Activated CD8-positive, alpha-beta memory T cell treated with anti-CD3 and anti-CD28 coated beads, Interleukin-2, amount 10 ng/mL, durations not matched to agents 7 days and 5 days (primary cell): ENCODE measurements around the gene PRKCE. TPM values are rescaled to one million over a fixed set of nuclear protein-coding genes. Genes with fewer than 3 reads are reported as not detected.
A peak's percentile ranks its signal among the peaks of the same experiment; 100 is the strongest.

ENCODE experiments used
- ATAC-seq: fragments of 150-1000 bp; cut with Tn5 transposase; one replicate; pipeline ENCODE4 v1.10.0; 2021; ENCODE audit warnings: moderate library complexity
- CTCF ChIA-PET: fragments of 350-600 bp; sonication (Branson Sonifier 250); formaldehyde crosslinking; loops from one replicate; lab custom pipeline; 2021; ENCODE audit warnings: antibody characterized with exemption; lab: Charles Lee
- DNase-seq: peaks from one replicate; pipeline ENCODE4 v3.0.0-alpha.2; 2020
- H3K27ac Mint-ChIP-seq: one replicate; pipeline ENCODE4 v1.8.0; 2021; ENCODE audit warnings: mild to moderate bottlenecking, mixed read lengths
- H3K27me3 Mint-ChIP-seq: one replicate; pipeline ENCODE4 v1.8.0; 2021; ENCODE audit warnings: mixed read lengths
- H3K36me3 Mint-ChIP-seq: one replicate; pipeline ENCODE4 v1.8.0; 2021; ENCODE audit warnings: mild to moderate bottlenecking, mixed read lengths
- H3K4me1 Mint-ChIP-seq: one replicate; pipeline ENCODE4 v1.8.0; 2021; ENCODE audit warnings: mixed read lengths
- H3K4me3 Mint-ChIP-seq: one replicate; pipeline ENCODE4 v1.8.0; 2021; ENCODE audit warnings: mild to moderate bottlenecking, moderate library complexity, mixed read lengths
- H3K9me3 Mint-ChIP-seq: one replicate; pipeline ENCODE4 v1.8.0; 2022; ENCODE audit warnings: low read depth, mixed read lengths
- total RNA-seq, 2 experiments: library from RNA; stranded (reverse); gene quantifications; one replicate each; pipeline ENCODE4 v1.2.3, GENCODE V29; 2021

The PRKCE gene
- total RNA-seq, 2 experiments from 2014 or later, result 16.7 to 39.2 TPM

DNA sequence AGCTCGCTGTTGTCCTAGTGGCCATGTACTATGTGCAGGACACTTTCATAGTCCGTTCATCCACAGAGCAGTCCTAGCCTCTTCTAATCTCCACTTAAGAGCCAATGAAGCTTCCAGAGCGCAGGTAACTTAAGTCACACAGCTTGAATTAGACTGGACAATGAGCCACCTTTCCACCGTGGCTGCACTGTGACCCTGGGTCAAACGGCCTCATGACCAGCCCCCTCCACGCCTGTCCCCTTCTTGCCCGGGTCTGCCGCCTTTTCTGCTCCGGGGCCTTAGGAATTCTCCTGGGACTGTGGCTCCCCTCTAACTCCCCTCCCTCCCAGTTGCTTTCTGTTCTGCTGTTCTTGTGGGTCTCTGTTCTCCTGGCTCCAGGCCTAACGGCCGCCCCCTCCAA lies 8.4 kb upstream of the PRKCE start:
- no peaks in the 10 kb centered on the region for H3K9me3 Mint-ChIP-seq
- no peak overlapping the region for H3K27ac Mint-ChIP-seq
- H3K4me3 Mint-ChIP-seq, result peak overlapping the region; percentile 52
- CTCF ChIA-PET, result interaction anchor here (1.0 to 5.4 kb wide), 10 partner anchors 9 to 298 kb away, joined by 3 to 59 read pairs (median 4); no protein-coding TSS in a partner anchor
- H3K27me3 Mint-ChIP-seq, result peaks cover 35% of the 10 kb centered on the region
- H3K4me1 Mint-ChIP-seq, result peaks cover 19% of the 10 kb centered on the region
- no peaks in the 10 kb centered on the region for H3K36me3 Mint-ChIP-seq
- peak; percentile 31 for ATAC-seq
- no peak for DNase-seq

DNA sequence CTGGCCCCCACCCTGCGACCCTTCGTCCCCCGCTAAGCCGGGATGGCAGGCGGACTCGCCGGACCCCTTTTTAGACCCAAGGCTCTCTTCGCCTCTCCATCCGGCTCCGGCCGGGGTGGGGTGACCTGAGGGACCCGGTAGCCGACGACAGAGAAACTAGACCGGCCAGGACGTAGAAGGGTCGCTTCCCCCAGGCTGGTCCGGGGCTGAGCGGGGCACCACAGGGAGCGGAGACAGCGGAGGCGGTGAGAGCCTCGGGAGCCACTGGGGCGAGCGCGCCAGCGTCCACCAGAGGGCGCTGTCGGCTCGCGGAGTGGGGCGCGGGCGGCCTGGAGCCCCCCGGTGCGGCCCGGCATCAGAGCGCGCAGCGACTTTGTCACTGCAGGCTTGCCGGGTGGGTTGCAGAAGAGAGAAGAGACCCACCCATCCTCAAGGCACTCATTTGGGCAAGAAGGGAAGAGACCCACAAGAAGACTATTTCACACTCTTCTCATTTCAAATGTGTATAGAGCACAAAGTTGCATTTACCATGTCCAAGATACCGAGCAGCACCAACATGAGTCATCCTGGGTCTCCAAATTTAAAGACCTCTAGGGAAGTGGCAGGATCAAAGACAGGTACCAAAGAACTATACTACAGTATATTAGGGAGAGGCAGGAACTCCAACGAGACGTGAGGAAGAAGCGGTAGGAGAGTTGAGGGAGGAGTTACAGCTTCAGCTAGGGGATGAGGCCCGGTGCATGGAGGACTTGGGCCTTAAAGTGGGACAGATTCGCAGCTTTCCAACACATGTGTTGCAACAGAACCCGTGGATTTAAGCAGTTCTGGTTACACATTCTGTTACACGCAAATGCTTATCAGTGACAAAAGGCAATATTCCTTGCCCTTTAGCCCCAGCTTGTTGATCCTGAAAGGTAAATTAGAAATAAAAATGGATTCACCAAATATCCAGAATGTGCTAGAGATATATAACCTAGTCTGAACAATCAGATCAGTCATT lies 7.6 kb upstream of the PRKCE start:
- Mint-ChIP-seq H3K27me3 (peaks cover 32% of the 10 kb centered on the region), H3K9me3 (no peaks in the 10 kb centered on the region), H3K36me3 (peaks cover 1% of the 10 kb centered on the region), H3K4me1 (peaks cover 18% of the 10 kb centered on the region), H3K27ac (no peak overlapping the region), H3K4me3 (peak overlapping the region; percentile 52)
- DNase-seq (peak; percentile 73), ATAC-seq (peak; percentile 99)
- CTCF ChIA-PET, result interaction anchor here (0.8 to 5.4 kb wide), 10 partner anchors 10 to 367 kb away, joined by 3 to 59 read pairs (median 3); no protein-coding TSS in a partner anchor

DNA sequence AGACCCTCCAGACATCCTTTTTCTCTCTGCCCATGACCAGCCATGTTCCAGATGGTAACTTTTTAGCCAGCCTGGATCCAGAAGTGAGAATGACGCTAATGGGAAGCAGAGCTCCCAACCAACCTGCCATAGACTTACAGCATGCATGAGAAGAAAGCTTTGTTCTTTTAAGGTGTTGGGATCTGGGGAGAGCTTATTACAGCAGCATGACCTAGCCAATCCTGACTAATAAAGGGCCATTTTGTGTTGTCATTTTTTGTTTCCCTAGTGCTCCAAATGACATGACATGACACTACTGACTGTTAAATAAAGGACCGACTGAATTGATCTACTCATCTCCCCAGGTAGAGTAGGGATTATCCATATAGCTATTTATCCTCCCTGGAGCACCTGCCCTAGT lies 5.2 kb upstream of the PRKCE start:
- ATAC-seq, result no peak
- no peak overlapping the region for H3K27ac Mint-ChIP-seq
- DNase-seq, result no peak

DNA sequence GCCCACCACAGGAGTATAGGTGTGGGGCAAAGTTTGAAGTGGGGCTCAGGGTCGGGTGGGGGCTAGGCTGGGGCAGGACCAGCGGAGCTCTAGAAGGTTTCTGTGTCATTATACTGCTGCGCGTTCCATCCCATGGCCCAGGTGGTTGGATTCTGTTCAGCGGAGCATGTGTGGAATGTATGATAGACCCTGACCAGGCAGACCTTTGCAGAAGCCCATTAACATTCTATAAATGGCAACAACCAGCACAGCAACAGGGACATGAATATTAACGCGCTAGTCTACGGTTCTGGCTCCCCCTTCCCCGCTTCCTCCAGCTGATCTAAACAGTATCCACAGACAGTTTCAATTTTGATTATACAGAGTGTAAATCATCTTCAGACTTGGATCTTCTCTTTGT lies 4.1 kb upstream of the PRKCE start:
- CTCF ChIA-PET, result interaction anchor here (0.9 to 5.1 kb wide), 4 partner anchors 9 to 288 kb away, joined by 3 to 52 read pairs (median 4); no protein-coding TSS in a partner anchor
- Mint-ChIP-seq H3K4me3 (no peak overlapping the region), H3K36me3 (peaks cover 8% of the 10 kb centered on the region), H3K27me3 (peaks cover 22% of the 10 kb centered on the region), H3K9me3 (no peaks in the 10 kb centered on the region), H3K27ac (no peak overlapping the region), H3K4me1 (peaks cover 18% of the 10 kb centered on the region)
- DNase-seq (no peak), ATAC-seq (no peak)

More for the DNA sequence above, 5.2 kb upstream of the PRKCE start:
- Mint-ChIP-seq H3K4me3 (no peak overlapping the region), H3K27me3 (peaks cover 27% of the 10 kb centered on the region), H3K4me1 (peaks cover 18% of the 10 kb centered on the region), H3K9me3 (no peaks in the 10 kb centered on the region), H3K36me3 (peaks cover 5% of the 10 kb centered on the region)
- CTCF ChIA-PET, result interaction anchor here (0.8 to 5.1 kb wide), 2 partner anchors 134 to 146 kb away, joined by 3 to 52 read pairs; no protein-coding TSS in a partner anchor

DNA sequence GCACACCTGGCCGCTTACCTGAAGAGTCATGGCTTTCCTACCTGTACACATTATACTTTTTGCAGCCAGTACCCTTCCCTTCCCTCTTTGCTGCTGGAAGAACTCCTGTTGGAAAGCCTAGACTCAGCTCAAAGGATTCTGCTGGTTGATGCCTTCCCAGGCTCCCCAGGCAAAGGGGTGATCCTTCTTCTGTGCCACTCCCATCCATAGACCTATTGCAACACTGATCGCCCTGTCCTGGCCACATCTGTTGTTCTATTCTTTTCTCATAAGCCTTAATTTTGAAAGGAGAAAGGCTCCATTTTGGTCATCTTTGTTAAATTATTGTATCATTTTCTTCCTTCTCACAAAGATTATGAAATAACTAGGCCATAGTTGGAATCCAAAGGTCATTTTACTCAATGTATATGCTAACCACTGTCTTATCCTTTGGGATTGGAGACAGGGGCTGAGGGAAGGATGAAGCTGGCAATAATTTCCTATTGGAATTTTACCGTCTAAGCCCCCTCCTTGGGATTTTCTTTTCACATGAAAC lies 3.4 kb upstream of the PRKCE start:
- peaks cover 23% of the 10 kb centered on the region for H3K4me1 Mint-ChIP-seq
- peaks cover 21% of the 10 kb centered on the region for H3K27me3 Mint-ChIP-seq
- peaks cover 13% of the 10 kb centered on the region for H3K36me3 Mint-ChIP-seq
- H3K27ac Mint-ChIP-seq, result no peak overlapping the region
- H3K9me3 Mint-ChIP-seq, result no peaks in the 10 kb centered on the region
- CTCF ChIA-PET, result interaction anchor here (1.1 to 5.1 kb wide), 2 partner anchors 132 to 288 kb away, joined by 5 to 52 read pairs; no protein-coding TSS in a partner anchor
- ATAC-seq (no peak), DNase-seq (no peak)
- H3K4me3 Mint-ChIP-seq, result no peak overlapping the region

DNA sequence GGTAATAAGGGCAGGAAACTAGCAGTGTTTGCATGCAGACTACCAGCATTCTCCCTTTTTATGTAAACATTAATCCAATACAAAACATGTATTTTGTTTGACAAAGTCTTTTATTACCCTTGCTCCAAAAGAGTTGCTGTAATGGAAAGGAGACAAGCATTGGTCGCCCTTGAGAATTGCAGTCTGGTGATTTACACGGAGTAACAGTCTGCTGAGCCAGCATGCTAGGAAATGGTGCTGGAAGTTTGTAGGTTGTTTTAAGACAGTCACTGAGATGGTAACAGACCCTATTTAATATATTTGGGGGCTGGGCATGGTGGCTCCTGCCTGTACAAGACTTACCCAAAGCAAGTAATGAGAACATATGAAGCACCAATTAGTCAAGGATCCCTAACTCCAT lies 2.8 kb upstream of the PRKCE start:
- no peak for DNase-seq
- Mint-ChIP-seq H3K36me3 (peaks cover 15% of the 10 kb centered on the region), H3K27me3 (peaks cover 18% of the 10 kb centered on the region), H3K4me3 (peak overlapping the region; percentile 15), H3K27ac (no peak overlapping the region), H3K4me1 (peaks cover 26% of the 10 kb centered on the region), H3K9me3 (no peaks in the 10 kb centered on the region)
- no peak for ATAC-seq
- CTCF ChIA-PET, result interaction anchor here (5.1 kb wide), 1 partner anchor 132 kb away, joined by 52 read pairs; no protein-coding TSS in a partner anchor

DNA sequence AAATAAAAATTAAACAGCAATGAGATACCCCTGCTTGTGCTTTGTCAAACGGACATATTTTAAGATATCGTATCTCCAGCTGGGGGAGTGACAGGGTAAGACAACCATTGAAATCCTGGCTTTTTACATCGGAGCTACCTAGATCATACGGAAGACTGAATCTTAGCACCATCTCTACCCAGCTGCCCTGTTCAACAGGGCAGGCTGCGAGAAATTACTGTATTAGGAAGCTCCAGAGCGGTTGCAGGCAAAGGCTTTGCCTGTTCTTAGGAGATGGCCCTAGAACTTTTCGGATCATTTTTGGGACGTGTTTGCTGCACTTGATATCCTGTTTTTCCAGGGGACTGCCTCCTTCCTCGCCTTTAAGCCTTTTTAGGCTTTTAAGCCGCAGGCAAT lies 2.0 kb upstream of the PRKCE start:
- peak overlapping the region; percentile 48 for H3K27ac Mint-ChIP-seq
- peaks cover 18% of the 10 kb centered on the region for H3K36me3 Mint-ChIP-seq
- peak overlapping the region; percentile 90 for H3K4me3 Mint-ChIP-seq
- DNase-seq (no peak), ATAC-seq (no peak)
- H3K27me3 Mint-ChIP-seq, result peaks cover 13% of the 10 kb centered on the region
- no peaks in the 10 kb centered on the region for H3K9me3 Mint-ChIP-seq
- CTCF ChIA-PET, result interaction anchor here (0.8 to 2.1 kb wide), 6 partner anchors 11 to 287 kb away, joined by 3 to 10 read pairs (median 4); no protein-coding TSS in a partner anchor
- peaks cover 29% of the 10 kb centered on the region for H3K4me1 Mint-ChIP-seq

DNA sequence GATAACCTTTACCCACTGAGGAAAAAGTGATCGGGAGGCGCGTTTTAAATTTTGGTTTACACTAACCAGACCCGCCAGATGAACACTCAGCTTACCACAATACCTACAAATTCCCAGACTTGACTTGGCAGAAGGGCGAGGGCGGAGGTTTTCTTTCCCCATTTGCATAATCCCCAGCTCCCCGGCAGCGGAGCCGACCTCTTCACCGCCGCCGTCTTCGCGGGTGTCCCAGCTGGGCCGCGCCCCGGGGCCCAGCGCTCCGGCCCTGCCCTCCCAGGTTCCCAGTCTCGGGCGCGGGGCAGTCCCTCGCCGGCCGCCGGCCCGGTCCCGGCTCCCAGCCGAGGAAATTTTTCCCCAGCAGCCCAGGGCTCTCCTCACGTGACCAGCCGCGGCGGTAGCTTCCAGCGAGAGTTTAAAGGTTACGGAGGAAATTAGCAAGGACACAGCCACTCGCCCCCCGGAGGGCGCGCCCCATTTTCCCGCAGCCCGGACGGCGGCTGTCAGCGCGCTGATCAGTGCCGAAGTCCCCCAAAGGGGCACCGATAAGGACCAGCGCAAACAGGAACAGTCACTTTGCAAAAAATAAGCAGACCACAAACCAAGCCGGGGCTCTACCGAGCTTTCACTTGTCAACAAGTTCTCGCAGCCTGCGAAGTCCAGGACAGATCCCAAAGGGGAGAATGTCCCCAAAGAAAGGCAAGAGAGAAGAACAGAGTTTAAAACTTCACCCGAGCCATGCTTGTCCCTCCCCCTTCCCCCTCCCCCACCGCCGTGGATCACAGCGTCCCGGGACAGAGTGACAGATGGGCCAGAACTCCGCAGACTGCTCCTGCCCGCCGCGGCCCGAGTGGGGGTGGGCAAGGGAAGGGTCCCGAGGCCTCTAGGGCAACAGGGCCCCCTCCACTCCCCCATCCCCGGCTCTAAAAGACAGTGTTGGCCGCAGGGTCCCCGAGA lies 1.3 kb upstream of the PRKCE start:
- DNase-seq, result peak; percentile 69
- H3K27ac Mint-ChIP-seq, result peak overlapping the region; percentile 83
- peaks cover 13% of the 10 kb centered on the region for H3K27me3 Mint-ChIP-seq
- peak overlapping the region; percentile 90 for H3K4me3 Mint-ChIP-seq
- peaks cover 31% of the 10 kb centered on the region for H3K4me1 Mint-ChIP-seq
- no peaks in the 10 kb centered on the region for H3K9me3 Mint-ChIP-seq
- ATAC-seq, result peak; percentile 24
- H3K36me3 Mint-ChIP-seq, result peaks cover 18% of the 10 kb centered on the region
- CTCF ChIA-PET, result interaction anchor here (0.6 to 2.1 kb wide), 8 partner anchors 12 to 286 kb away, joined by 3 to 10 read pairs (median 4); no protein-coding TSS in a partner anchor

DNA sequence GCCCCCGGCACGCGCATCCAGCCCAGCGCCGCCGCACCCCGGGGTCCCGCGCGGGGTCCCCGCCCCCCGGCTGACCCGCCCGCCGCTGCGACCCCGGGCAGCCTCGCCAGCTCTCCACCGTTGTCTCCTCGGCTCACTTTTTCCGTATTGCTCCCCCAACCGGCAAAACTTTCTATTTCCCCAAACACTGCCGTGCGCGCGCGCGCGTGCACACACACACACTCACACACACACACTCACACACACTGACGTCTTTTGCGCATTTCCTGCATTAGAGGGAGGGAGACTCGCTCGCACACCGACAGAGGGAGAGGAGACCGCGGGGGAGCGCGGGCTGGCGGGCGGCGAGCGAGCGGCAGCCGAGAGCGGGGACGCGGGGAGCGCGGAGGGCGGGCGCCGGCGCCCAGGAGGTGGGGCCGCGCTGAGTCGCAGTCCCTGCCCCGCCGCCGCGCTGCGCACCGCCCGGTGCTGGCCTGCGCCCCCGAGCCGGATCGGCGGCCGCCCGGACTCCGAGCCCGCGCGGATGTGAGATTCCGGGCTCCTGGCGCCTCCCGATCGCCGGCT lies 542 bp upstream of the PRKCE start:
- DNase-seq (peak; percentile 94), ATAC-seq (peak; percentile 88)

DNA sequence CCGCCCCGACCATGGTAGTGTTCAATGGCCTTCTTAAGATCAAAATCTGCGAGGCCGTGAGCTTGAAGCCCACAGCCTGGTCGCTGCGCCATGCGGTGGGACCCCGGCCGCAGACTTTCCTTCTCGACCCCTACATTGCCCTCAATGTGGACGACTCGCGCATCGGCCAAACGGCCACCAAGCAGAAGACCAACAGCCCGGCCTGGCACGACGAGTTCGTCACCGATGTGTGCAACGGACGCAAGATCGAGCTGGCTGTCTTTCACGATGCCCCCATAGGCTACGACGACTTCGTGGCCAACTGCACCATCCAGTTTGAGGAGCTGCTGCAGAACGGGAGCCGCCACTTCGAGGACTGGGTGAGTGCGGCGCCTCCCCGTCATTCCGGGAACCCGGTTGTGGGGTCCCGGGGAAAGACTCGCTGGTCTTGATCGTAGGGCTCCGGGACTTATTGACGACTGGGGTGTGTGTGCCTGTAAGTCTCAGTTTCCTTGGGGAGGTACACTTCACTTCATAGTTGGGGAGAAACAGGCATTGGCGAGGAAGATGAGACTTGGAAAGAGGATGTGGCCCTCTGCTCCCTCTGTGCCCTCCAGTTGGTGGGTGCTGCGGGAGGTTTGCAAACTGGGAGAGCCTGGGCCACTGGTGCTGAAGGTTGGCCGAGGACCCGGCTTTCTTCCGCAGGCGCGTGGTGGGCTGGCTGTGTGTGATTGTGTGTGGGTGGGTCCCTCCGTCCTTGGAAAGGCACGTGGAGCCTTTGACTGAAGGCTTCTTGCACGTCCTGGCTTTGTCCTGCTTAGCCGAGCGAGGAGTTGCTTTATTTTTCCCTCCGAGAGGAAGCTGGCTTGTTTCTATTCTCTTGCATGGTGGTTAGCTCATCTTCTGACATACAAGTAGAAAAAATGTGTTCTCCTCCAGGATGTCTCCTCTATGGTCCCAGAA lies 886 bp downstream of the PRKCE start:
- H3K4me1 Mint-ChIP-seq, result peaks cover 31% of the 10 kb centered on the region
- CTCF ChIA-PET, result interaction anchor here (1.0 to 5.6 kb wide), 6 partner anchors 10 to 193 kb away, joined by 3 to 24 read pairs (median 4); no protein-coding TSS in a partner anchor
- DNase-seq, result peak; percentile 58
- H3K27ac Mint-ChIP-seq, result peak overlapping the region; percentile 66
- ATAC-seq, result no peak
- H3K27me3 Mint-ChIP-seq, result peaks cover 13% of the 10 kb centered on the region
- peaks cover 18% of the 10 kb centered on the region for H3K36me3 Mint-ChIP-seq
- peak overlapping the region; percentile 90 for H3K4me3 Mint-ChIP-seq
- no peaks in the 10 kb centered on the region for H3K9me3 Mint-ChIP-seq

More for the DNA sequence above, 542 bp upstream of the PRKCE start:
- Mint-ChIP-seq H3K4me1 (peaks cover 31% of the 10 kb centered on the region), H3K9me3 (no peaks in the 10 kb centered on the region), H3K27me3 (peaks cover 13% of the 10 kb centered on the region), H3K4me3 (peak overlapping the region; percentile 90), H3K27ac (peak overlapping the region; percentile 94), H3K36me3 (peaks cover 18% of the 10 kb centered on the region)
- CTCF ChIA-PET, result interaction anchor here (0.6 to 2.1 kb wide), 7 partner anchors 13 to 234 kb away, joined by 3 to 10 read pairs (median 4); no protein-coding TSS in a partner anchor
